Measurements from ENCODE around the gene MTIF2. TPM values are rescaled to one million over a fixed set of nuclear protein-coding genes. Genes with fewer than 3 reads are reported as not detected.

Gene MTIF2
- polyA plus RNA-seq, 3 donors: 8.1 to 12.5 (median 11.7) TPM

- no CpG with 5 or more reads among the region's 2 CpGs for WGBS (ENCODE audit: insufficient coverage)
- Mint-ChIP-seq H3K9me3 (peaks cover 7 to 19% (median 12%) of the 10 kb centered on the region in 7 donors), H3K4me3 (no peak overlapping the region), H3K27ac (no peak overlapping the region), H3K27me3 (ENCODE audit: low read depth in 3 of 3) (peaks cover 0 to 3% (median 1%) of the 10 kb centered on the region in 3 donors), H3K4me1 (no peaks in the 10 kb centered on the region), H3K36me3 (peaks cover 0 to 2% of the 10 kb centered on the region in 2 donors)
- intact Hi-C loops (cut with micrococcal nuclease): no loop called here
- no peaks in the 10 kb centered on the region for H3K4me1 ChIP-seq (ENCODE audit: control insufficient read depth in 1 of 2, insufficient read depth in 2 of 2, low read length in 2 of 2)
- no peak overlapping the region for H3K4me2 ChIP-seq (replicated peaks; ENCODE audit: extremely low read depth, low read length, poor library complexity, severe bottlenecking)
- H3K79me2 ChIP-seq (ENCODE audit: insufficient read depth, low read length): no peaks in the 10 kb centered on the region
- no peaks in the 10 kb centered on the region for H4K20me1 ChIP-seq (ENCODE audit: insufficient read depth, low read length)
- H3K27ac ChIP-seq (ENCODE audit: low read depth in 1 of 2, low read length in 2 of 2): no peak overlapping the region
- no peak overlapping the region for H3K4me3 ChIP-seq (replicated peaks in 1 of 3; ENCODE audit: low read depth in 2 of 3, low read length in 3 of 3)
- TF ChIP-seq CTCF (IDR thresholded peaks at IDR 0.05): no peak
- H2AFZ ChIP-seq (ENCODE audit: insufficient read depth, low read depth, low read length, poor library complexity, severe bottlenecking): no peak overlapping the region
- no peaks in the 10 kb centered on the region for H3K36me3 ChIP-seq (replicated peaks in 1 of 2; ENCODE audit: control insufficient read depth in 1 of 2, insufficient read depth in 2 of 2, low read length in 2 of 2)
- DNase-seq: no peak
- H3K27me3 ChIP-seq (ENCODE audit: control insufficient read depth in 2 of 2, insufficient read depth in 2 of 2, low read length in 2 of 2): no peaks in the 10 kb centered on the region
- H3K9me3 ChIP-seq (replicated peaks in 1 of 2; ENCODE audit: control insufficient read depth in 1 of 2, insufficient read depth in 1 of 2, low read length in 2 of 2): peaks cover 0 to 1% of the 10 kb centered on the region in 2 donors
- H3K9ac ChIP-seq (ENCODE audit: insufficient read depth, low read length, poor library complexity, severe bottlenecking): no peak overlapping the region
Observed at GRCh38 chr2:55204950-55205349, 64.1 kb downstream of the MTIF2 start.

DNA sequence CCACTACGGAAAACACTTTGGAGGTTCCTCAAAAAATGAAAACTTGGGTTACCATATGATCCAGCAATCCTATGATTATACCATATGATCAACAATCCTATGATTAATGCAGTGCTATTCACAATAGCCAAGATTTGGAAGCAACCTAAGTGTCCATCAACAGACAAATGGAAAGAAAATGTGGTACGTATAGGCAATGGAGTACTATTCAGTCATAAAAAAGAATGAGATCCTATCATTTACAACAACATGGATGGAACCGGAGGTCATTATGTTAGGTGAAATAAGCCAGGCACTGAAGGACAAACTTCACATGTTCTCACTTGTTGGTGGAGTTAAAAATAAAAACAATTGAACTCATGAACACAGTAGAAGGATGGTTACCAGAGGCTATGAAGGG is 64.5 kb downstream of the MTIF2 start:
- no peaks in the 10 kb centered on the region for H3K27me3 ChIP-seq (ENCODE audit: control insufficient read depth in 2 of 2, insufficient read depth in 2 of 2, low read length in 2 of 2)
- no peak overlapping the region for H3K4me3 ChIP-seq (replicated peaks in 1 of 3; ENCODE audit: low read depth in 2 of 3, low read length in 3 of 3)
- peaks cover 0 to 3% (median 1%) of the 10 kb centered on the region in 3 donors for H3K27me3 Mint-ChIP-seq (ENCODE audit: low read depth in 3 of 3)
- no peaks in the 10 kb centered on the region for H4K20me1 ChIP-seq (ENCODE audit: insufficient read depth, low read length)
- no peaks in the 10 kb centered on the region for H3K4me1 Mint-ChIP-seq
- no peak overlapping the region for H2AFZ ChIP-seq (ENCODE audit: insufficient read depth, low read depth, low read length, poor library complexity, severe bottlenecking)
- no peak overlapping the region for H3K4me2 ChIP-seq (replicated peaks; ENCODE audit: extremely low read depth, low read length, poor library complexity, severe bottlenecking)
- no peak for DNase-seq
- no peak for TF ChIP-seq CTCF (IDR thresholded peaks at IDR 0.05)
- H3K36me3 ChIP-seq (replicated peaks in 1 of 2; ENCODE audit: control insufficient read depth in 1 of 2, insufficient read depth in 2 of 2, low read length in 2 of 2): no peaks in the 10 kb centered on the region
- H3K27ac ChIP-seq (ENCODE audit: low read depth in 1 of 2, low read length in 2 of 2): no peak overlapping the region
- H3K4me1 ChIP-seq (ENCODE audit: control insufficient read depth in 1 of 2, insufficient read depth in 2 of 2, low read length in 2 of 2): no peaks in the 10 kb centered on the region
- peaks cover 0 to 2% of the 10 kb centered on the region in 2 donors for H3K36me3 Mint-ChIP-seq
- no peaks in the 10 kb centered on the region for H3K79me2 ChIP-seq (ENCODE audit: insufficient read depth, low read length)
- peaks cover 7 to 23% (median 14%) of the 10 kb centered on the region in 7 donors for H3K9me3 Mint-ChIP-seq
- no peak overlapping the region for H3K4me3 Mint-ChIP-seq
- H3K27ac Mint-ChIP-seq: no peak overlapping the region
- intact Hi-C loops (cut with micrococcal nuclease): no loop called here
- peaks cover 0 to 4% of the 10 kb centered on the region in 2 donors for H3K9me3 ChIP-seq (replicated peaks in 1 of 2; ENCODE audit: control insufficient read depth in 1 of 2, insufficient read depth in 1 of 2, low read length in 2 of 2)
- no peak overlapping the region for H3K9ac ChIP-seq (ENCODE audit: insufficient read depth, low read length, poor library complexity, severe bottlenecking)
- WGBS (ENCODE audit: insufficient coverage): no CpG with 5 or more reads among the region's 3 CpGs
